Measurements from ENCODE around the gene COA7. TPM values are rescaled to one million over a fixed set of nuclear protein-coding genes. Genes with fewer than 3 reads are reported as not detected.

The COA7 gene
- total and polyA plus RNA-seq, 2 of the 8 experiments (the other 6 are each of a cell fraction or from before 2014, with no cell fraction given) = 23.2 to 61.8 TPM

- H3K4me3 ChIP-seq (ENCODE audit: extremely low read depth in 1 of 4, insufficient read depth in 2 of 4, low read depth in 3 of 4, low read length in 4 of 4) = no peak overlapping the region
- no peak overlapping the region for H3K27ac ChIP-seq (ENCODE audit: low read depth, low read length)
- no peak for DNase-seq (ENCODE audit: low read depth in 1 of 2, low spot score in 2 of 2)
- no peak overlapping the region for H4K8ac ChIP-seq (ENCODE audit: extremely low read depth, insufficient read depth, low read length)
- no peak overlapping the region for H2AFZ ChIP-seq (ENCODE audit: low read length)
- H3K4me1 ChIP-seq (replicated peaks in 1 of 4; ENCODE audit: control insufficient read depth in 3 of 4, insufficient read depth in 4 of 4, low read length in 3 of 4) = peaks cover 0 to 7% (median 3%) of the 10 kb centered on the region in 4 experiments; a peak in 3 of 7 replicates
- no peak overlapping the region for H3K14ac ChIP-seq (ENCODE audit: insufficient read length)
- no peak overlapping the region for H2BK5ac ChIP-seq (ENCODE audit: low read depth, low read length)
- H3K18ac ChIP-seq (ENCODE audit: extremely low read depth, low read length) = no peak overlapping the region
- H2BK12ac ChIP-seq (ENCODE audit: low read depth, low read length) = no peak overlapping the region
- peak overlapping the region; percentile 61; the same call in 1 of the 2 replicates for H2BK20ac ChIP-seq (ENCODE audit: low read length)
- no peaks in the 10 kb centered on the region for H3K36me3 ChIP-seq (ENCODE audit: control insufficient read depth in 2 of 4, insufficient read depth in 4 of 4, low read length in 3 of 4)
- ChIA-PET POLR2A (ENCODE audit: partially characterized antibody) (interaction anchor here (0.6 to 1.3 kb wide), 3 partner anchors 10 to 85 kb away, joined by 3 to 4 read pairs (median 3); no protein-coding TSS in a partner anchor), CTCF (ENCODE audit: partially characterized antibody) (interaction anchor here (0.6 to 1.6 kb wide), 3 partner anchors 9 to 135 kb away, joined by 5 to 7 read pairs (median 6); no protein-coding TSS in a partner anchor)
- no peak overlapping the region for H2BK120ac ChIP-seq (replicated peaks; ENCODE audit: low read depth, low read length)
- TF ChIP-seq TEAD4 (IDR thresholded peaks at IDR 0.05; ENCODE audit: low read depth, low read length) (no peak), HDAC2 (IDR thresholded peaks at IDR 0.05; ENCODE audit: borderline replicate concordance in 1 of 2, low read depth in 2 of 2, low read length in 2 of 2) (no peak), SRF (IDR thresholded peaks at IDR 0.05; ENCODE audit: low read depth, low read length) (no peak)
- no peaks in the 10 kb centered on the region for H3K23me2 ChIP-seq (ENCODE audit: low read depth, low read length)
- no peak overlapping the region for H3K4me2 ChIP-seq (ENCODE audit: insufficient read depth in 1 of 2, low read depth in 2 of 2, low read length in 2 of 2)
- no peak overlapping the region for H2BK15ac ChIP-seq (ENCODE audit: low read length)
- H3K9ac ChIP-seq (replicated peaks in 1 of 4; ENCODE audit: extremely low read depth in 1 of 4, low read depth in 3 of 4, low read length in 3 of 4) = no peak overlapping the region; a peak in 1 of 7 replicates
- no peak overlapping the region for H2AK5ac ChIP-seq (ENCODE audit: low read depth, low read length)
- H3K9me3 ChIP-seq (ENCODE audit: insufficient read depth in 2 of 2, low read depth in 1 of 2, low read length in 1 of 2) = no peaks in the 10 kb centered on the region
- no peaks in the 10 kb centered on the region for H4K20me1 ChIP-seq (replicated peaks in 1 of 2; ENCODE audit: control insufficient read depth in 1 of 2, insufficient read depth in 2 of 2, low read length in 2 of 2)
- H3K27me3 ChIP-seq (replicated peaks in 1 of 4; ENCODE audit: control insufficient read depth in 3 of 4, extremely low read depth in 1 of 4, insufficient read depth in 3 of 4, low read length in 3 of 4) = no peaks in the 10 kb centered on the region
- no peak overlapping the region for H3K4ac ChIP-seq (replicated peaks; ENCODE audit: insufficient read length, low read depth, low read length)
- FAIRE-seq = no peak
- H3K23ac ChIP-seq (ENCODE audit: insufficient read length) = no peak overlapping the region
- no peak overlapping the region for H3K56ac ChIP-seq (replicated peaks; ENCODE audit: insufficient read length, low read depth, low read length)
- no peaks in the 10 kb centered on the region for H3K79me1 ChIP-seq (ENCODE audit: low read depth, low read length)
- no peak overlapping the region for H4K5ac ChIP-seq (ENCODE audit: insufficient read length, low read depth, low read length)
- 91% methylated on average over 8 of the region's 8 CpGs; no CpG with 5 or more reads in 1 of the 2 experiments for WGBS, 2 experiments (ENCODE audit: extremely low coverage in 1 of 2, insufficient coverage in 1 of 2, insufficient read length in 1 of 2, insufficient replicate concordance in 2 of 2, low coverage in 1 of 2, low lambda C conversion rate in 2 of 2, missing lambda C conversion rate in 1 of 2)
- H3K79me2 ChIP-seq (ENCODE audit: control insufficient read depth in 1 of 2, insufficient read depth in 2 of 2, low read length in 2 of 2) = no peaks in the 10 kb centered on the region
- H4K91ac ChIP-seq (replicated peaks; ENCODE audit: insufficient read length, low read length) = no peak overlapping the region
Observed at GRCh38 chr1:52676249-52676903, 21.8 kb downstream of the COA7 start.
